RWPE2 (cell line): ENCODE data around the gene SSPN.

Source experiments
- ATAC-seq: fragments of 200-7000 bp; cut with Tn5 transposase; 3 replicates; pipeline ENCODE4 v1.9.1; 2021; ENCODE audit warnings: low read depth
- DNase-seq: peaks from one replicate; pipeline ENCODE4 v3.0.0-alpha.2; 2020; ENCODE audit warnings: low spot score
- H3K27ac ChIP-seq: fragments of 450-650 bp; 2 replicates; pipeline ENCODE4 v1.5.1; 2017; ENCODE audit warnings: mild to moderate bottlenecking; ENCODE audit not compliant: poor library complexity, severe bottlenecking
- H3K27me3 ChIP-seq: fragments of 250-450 bp; sonication (Bioruptor Pico); 2 replicates; pipeline ENCODE4 v1.5.1; 2021; ENCODE audit warnings: mild to moderate bottlenecking, moderate library complexity; ENCODE audit not compliant: insufficient read depth, poor library complexity, severe bottlenecking
- H3K36me3 ChIP-seq: fragments of 250-450 bp; sonication (Bioruptor Pico); 2 replicates; pipeline ENCODE4 v1.5.1; 2020; ENCODE audit warnings: low read depth, mild to moderate bottlenecking, moderate library complexity
- H3K4me1 ChIP-seq: fragments of 250-450 bp; sonication (Bioruptor Pico); 2 replicates; pipeline ENCODE4 v1.5.1; 2021; ENCODE audit warnings: mild to moderate bottlenecking, moderate library complexity; ENCODE audit not compliant: insufficient read depth, poor library complexity, severe bottlenecking
- H3K4me3 ChIP-seq: fragments of 250-450 bp; sonication (Bioruptor Pico); 2 replicates; pipeline ENCODE4 v1.5.1; 2021; ENCODE audit warnings: mild to moderate bottlenecking, moderate library complexity; ENCODE audit not compliant: severe bottlenecking
- H3K9me3 ChIP-seq: fragments of 250-450 bp; sonication (Bioruptor Pico); 2 replicates; pipeline ENCODE4 v1.5.1; 2021; ENCODE audit warnings: mild to moderate bottlenecking, moderate library complexity; ENCODE audit not compliant: severe bottlenecking
- TF ChIP-seq, protein P1 (sequence below): fragments of 450-650 bp; IDR thresholded peaks from one replicate; pipeline ENCODE4 v1.5.1; 2017; ENCODE audit warnings: mild to moderate bottlenecking, moderate library complexity; ENCODE audit not compliant: poor library complexity, severe bottlenecking

The SSPN gene

GRCh38 chr12:26198742-26199141 is 3.4 kb downstream of the SSPN start:
- Histone ChIP-seq H3K4me1 (no peaks in the 10 kb centered on the region), H3K36me3 (no peaks in the 10 kb centered on the region), H3K9me3 (no peaks in the 10 kb centered on the region), H3K4me3 (no peak overlapping the region), H3K27me3 (no peaks in the 10 kb centered on the region), H3K27ac (no peak overlapping the region)
- ATAC-seq (peak; percentile 68; the same call in 2 of the 3 replicates), DNase-seq (no peak)
- TF ChIP-seq, protein P1, sequence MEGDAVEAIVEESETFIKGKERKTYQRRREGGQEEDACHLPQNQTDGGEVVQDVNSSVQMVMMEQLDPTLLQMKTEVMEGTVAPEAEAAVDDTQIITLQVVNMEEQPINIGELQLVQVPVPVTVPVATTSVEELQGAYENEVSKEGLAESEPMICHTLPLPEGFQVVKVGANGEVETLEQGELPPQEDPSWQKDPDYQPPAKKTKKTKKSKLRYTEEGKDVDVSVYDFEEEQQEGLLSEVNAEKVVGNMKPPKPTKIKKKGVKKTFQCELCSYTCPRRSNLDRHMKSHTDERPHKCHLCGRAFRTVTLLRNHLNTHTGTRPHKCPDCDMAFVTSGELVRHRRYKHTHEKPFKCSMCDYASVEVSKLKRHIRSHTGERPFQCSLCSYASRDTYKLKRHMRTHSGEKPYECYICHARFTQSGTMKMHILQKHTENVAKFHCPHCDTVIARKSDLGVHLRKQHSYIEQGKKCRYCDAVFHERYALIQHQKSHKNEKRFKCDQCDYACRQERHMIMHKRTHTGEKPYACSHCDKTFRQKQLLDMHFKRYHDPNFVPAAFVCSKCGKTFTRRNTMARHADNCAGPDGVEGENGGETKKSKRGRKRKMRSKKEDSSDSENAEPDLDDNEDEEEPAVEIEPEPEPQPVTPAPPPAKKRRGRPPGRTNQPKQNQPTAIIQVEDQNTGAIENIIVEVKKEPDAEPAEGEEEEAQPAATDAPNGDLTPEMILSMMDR = no peak

- no peak overlapping the region for H3K27ac ChIP-seq
- no peaks in the 10 kb centered on the region for H3K27me3 ChIP-seq
- no peaks in the 10 kb centered on the region for H3K9me3 ChIP-seq
- H3K4me3 ChIP-seq = no peak overlapping the region
- DNase-seq (no peak), ATAC-seq (no peak)
- TF ChIP-seq, protein P1 = no peak
- no peaks in the 10 kb centered on the region for H3K4me1 ChIP-seq
- H3K36me3 ChIP-seq = no peaks in the 10 kb centered on the region
These were observed 7.9 kb downstream of the SSPN start for GRCh38 chr12:26203167-26203780.

DNA sequence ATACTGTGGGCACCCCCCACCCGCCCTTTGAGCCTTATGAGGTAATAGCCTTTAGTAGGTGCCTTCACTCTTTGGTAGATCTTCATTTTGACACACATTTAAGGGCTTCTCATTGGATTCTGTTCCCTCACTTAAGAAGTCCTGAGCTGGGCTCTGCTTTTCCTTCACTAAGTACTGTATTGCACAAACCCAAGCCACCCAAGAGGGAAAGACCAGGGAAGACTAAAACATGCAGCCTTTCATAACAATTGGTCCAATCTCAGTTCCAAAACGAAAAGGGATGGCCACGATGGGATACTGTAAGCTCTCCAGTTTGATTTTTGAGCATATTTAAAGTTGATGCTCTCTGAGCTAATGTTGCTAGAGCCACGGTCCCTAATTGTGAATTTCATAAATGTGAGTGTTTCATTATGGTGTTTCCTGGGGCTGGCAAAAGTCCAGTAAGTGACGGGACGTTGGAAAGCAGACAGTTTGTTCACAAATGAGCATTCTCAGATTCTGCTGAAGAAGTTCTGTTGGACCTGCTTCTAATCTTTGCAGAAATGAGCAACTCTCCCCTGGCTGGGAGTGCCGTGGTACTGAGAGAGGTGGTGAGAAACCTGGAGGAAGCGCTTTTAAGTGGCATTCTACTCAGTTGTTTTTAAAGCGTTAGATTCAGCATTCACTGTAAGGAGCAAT is 9.4 kb downstream of the SSPN start:
- ATAC-seq (no peak), DNase-seq (no peak)
- Histone ChIP-seq H3K4me3 (no peak overlapping the region), H3K27me3 (no peaks in the 10 kb centered on the region), H3K36me3 (no peaks in the 10 kb centered on the region), H3K4me1 (no peaks in the 10 kb centered on the region), H3K27ac (no peak overlapping the region), H3K9me3 (no peaks in the 10 kb centered on the region)
- TF ChIP-seq, protein P1 = no peak

DNA sequence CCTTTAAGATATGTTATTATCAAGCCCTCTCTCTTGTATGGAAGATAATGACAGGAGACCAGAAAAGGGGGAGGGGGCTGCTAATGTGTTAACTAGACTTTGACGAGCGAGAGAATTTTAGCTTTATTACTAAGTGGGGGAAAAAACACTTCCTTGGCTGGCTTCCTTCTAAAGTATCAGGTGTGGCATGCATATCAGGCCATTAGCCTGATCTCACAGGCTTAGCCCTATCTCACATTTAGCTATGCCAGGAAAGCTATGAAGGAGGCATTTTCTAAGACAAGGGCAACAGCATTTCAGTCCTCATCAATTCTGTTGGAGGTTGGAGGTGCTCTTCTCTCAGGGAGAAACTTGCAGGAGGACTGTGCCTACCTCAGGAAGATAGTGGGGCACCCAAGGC is 9.9 kb downstream of the SSPN start:
- Histone ChIP-seq H3K4me3 (no peak overlapping the region), H3K4me1 (no peaks in the 10 kb centered on the region), H3K9me3 (no peaks in the 10 kb centered on the region), H3K27me3 (no peaks in the 10 kb centered on the region), H3K36me3 (no peaks in the 10 kb centered on the region), H3K27ac (no peak overlapping the region)
- DNase-seq = no peak
- TF ChIP-seq, protein P1 = no peak
- no peak for ATAC-seq

DNA sequence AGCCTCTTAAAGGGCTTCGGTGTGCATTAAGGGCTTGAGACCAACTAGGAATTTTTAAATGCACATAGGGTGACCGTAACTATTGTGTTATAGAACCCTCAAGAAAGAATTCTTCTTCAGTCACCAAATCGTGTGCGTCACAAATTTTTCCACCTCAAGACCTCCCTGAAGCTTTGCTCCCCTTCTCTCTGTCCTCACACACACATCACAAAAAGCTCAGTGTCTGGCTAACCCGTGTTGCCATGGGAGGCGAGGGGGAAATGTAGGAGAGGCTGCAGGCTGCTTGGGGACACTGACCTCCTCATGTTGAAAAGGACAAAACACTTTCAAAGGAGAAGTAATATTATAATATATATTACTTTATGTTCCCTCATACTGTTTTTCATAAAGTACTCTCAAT is 10.6 kb downstream of the SSPN start:
- Histone ChIP-seq H3K4me1 (no peaks in the 10 kb centered on the region), H3K27ac (no peak overlapping the region), H3K36me3 (no peaks in the 10 kb centered on the region), H3K27me3 (no peaks in the 10 kb centered on the region), H3K9me3 (no peaks in the 10 kb centered on the region), H3K4me3 (no peak overlapping the region)
- TF ChIP-seq, protein P1 = no peak
- DNase-seq (no peak), ATAC-seq (no peak)
